Stimulated activated CD8-positive, alpha-beta memory T cell treated with anti-CD3 and anti-CD28 coated beads, Interleukin-7, amount 100 ng/mL, for 48 hours (primary cell): ENCODE data around the gene NRXN2.
"Not testable (repeated sequence)": the region's sequence is repeated elsewhere in the genome, so short reads cannot be mapped to it uniquely, and the experiment has no call there.

ENCODE experiments used
- DNase-seq, 2 donors: peaks; one replicate each; pipeline ENCODE4 v3.0.0-alpha.2; 2020; ENCODE audit warnings: low read depth in 1 of 2; ENCODE audit errors: extremely low read depth in 1 of 2

The NRXN2 gene

DNA sequence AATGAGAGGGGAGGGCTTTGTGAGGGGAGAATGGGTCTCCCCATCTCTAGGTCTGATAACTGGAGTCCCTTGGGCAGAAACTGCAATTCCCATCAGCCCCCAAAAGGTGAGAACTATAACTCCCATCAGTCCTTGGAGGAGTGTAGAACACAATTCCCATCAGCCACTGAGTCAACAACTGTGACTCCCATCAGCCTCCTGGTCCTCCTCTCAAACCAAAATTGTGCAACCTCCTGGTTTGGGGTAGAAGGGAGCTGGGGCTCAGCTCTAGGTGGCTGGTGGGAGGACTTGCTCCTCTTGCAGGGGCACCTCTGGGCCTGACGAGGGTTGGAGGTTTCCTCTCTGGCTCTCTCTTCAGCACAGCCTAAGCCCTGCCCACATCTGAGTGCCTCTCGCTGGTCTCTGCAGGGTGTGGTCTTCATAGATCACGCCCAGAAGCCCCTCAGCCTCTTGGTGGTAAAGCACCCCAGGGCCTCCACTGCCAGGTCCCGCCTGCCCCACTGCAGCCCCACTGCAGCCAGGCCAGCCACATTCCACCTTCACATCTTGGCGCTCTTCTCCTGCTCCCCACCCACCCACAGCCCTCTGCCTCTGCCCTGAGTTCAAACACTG lies 113.5 kb downstream of the NRXN2 start:
- no peak for DNase-seq

DNA sequence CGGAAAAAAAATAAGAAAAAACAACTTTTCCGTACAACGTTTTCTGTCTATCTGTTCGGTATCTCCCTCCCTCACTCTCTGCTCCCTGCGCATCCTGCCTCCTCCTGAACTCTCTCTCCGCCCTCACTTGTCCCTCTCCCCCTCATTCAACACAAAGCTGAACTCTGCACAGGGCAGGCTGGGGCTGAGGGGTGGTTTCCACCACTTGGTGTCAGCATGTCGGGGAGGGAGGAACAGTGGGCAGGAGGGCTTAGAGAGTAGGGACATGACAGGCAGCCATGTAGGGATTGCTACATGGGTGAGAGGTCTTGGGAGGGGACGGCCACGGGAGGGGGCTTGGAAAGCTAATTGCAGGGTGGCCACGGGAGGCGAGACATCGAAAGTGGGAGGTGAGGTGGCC lies 114.4 kb downstream of the NRXN2 start:
- no peak for DNase-seq

DNA sequence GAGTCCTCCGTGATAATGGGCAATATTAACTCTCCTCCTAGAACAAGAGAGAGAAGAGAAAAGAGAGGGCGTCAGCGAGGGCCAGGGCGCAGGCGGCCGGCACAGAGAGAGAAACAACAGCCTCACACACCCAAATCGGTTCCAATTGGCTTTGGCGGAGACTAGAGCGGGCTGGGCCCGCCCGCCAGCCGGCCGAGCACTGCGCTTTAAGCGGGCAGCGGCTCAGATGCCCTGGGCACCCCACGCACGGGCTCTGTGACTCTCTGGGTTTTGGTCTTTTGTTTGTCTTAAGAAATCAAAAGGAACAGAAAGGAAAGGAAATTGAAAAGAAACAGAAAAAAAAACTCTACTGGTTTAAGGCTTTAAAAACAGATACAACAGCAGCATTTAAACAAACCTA lies 115.0 kb downstream of the NRXN2 start:
- DNase-seq, result no peak

DNA sequence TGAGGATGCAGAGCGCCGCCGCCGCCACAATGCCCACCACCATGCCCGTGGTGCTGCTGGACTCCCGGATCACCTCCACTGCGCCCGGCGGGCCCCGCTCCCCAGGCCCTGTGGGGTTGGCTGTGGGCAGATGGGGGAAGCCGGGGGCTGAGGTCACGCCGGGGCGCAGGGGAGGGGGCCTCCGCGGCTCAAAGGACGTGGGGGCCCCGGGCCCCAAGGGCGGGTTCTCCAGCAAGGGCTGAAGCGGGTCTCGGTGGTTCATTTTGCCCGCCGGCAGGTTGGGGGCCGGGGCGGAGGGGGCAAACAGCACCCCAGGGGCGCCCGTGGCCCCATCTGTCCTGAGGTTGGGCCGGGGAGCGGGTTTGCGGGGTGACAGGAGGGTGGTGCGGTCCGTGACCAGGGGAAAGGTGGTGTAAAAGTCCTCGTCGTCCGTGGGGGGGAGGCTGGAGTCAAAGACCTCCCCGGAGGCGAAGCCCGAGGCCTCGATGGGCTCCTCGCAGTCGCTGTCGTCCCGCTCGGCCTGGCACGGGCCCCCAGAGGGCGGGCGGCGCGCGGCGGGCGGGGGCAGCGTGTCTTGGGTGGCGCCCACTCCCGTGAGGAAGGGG lies 115.5 kb downstream of the NRXN2 start:
- DNase-seq, result no peak

DNA sequence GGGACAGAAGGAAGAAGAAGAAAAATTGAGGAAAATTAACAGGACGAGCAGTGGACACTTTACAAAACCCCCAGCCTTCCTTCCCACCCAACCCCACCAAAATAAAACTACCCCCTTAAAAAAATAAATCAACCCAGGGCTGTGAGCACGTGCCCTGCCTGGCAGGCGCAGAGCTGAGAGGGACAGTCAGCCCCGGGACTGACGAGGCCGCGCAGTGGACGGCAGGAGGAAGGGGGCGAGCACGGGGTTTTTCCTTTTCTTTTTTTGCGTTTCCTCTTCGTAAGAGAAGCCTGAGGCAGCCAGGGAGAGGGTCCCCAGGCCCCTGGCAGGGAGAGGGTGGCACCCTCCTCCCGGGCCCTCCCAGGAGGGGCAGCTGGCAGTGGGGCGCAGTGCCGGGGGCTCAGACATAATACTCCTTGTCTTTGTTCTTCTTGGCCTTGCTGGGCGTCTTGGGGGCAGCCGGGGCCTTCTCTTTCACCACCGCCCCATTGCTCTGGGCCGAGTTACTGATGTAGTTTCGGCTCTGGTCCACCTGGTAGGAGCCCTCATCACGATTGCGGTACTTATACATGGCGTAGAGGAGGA lies 116.1 kb downstream of the NRXN2 start:
- no peak for DNase-seq

DNA sequence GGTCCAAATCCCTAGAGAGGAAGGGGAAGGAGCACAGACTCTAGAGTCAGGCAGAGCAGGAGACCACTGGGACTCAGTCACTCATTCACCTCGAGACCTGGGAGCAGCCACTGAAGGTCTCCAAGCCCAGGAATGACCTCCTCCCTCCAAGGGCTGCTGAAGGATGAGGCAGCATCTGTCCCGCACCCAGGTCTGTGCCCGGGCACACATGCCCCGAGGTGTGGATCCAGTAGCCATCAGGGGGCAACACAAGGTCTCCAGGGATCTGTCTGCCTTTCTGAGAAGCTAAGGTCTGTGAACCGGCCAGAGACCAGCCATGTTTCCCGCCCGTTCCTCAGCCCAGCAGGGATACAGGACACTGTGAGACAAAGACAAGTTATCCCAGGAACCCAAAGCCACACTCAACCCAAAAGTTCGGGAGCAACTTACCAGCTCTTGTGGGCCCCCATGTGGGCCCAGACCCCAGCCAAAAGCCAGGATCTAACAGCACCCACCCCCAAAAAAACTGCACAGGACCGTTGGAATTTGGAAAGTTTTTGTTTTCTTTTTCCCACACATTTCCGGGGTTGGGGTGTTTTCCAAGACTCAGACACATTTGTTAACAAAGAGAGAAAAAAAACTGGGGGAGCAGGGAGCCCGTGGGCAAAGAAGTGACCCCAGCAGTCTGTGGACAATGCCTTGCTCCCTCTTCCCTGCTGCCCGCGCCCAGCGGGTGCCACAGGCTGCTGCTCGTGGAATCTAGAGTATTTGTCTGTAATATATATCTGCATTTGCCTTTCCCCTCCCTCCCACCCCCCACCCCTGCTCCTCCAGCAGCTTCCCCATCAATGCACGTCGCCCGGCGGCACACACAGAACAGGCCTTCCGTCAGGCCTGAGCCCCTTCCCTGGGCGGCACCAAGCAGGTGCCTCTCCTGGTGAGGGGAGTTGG lies 117.1 kb downstream of the NRXN2 start:
- DNase-seq, result no peak

DNA sequence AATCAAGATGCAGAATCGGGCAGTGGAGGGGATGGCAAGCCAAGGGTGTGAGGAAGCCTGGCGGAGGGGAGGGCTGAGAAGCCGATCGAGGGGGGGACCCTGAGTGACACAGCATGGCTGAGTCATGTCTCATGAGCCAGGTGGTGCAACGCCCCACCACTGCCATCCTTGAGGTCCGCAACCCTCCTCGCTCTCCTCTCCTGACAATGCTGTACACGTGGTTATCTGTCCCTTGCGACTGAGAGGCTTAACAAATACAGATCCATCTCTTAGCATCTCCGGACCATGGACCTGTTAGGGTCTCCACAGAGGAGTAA lies 117.8 kb downstream of the NRXN2 start:
- DNase-seq, result no peak

DNA sequence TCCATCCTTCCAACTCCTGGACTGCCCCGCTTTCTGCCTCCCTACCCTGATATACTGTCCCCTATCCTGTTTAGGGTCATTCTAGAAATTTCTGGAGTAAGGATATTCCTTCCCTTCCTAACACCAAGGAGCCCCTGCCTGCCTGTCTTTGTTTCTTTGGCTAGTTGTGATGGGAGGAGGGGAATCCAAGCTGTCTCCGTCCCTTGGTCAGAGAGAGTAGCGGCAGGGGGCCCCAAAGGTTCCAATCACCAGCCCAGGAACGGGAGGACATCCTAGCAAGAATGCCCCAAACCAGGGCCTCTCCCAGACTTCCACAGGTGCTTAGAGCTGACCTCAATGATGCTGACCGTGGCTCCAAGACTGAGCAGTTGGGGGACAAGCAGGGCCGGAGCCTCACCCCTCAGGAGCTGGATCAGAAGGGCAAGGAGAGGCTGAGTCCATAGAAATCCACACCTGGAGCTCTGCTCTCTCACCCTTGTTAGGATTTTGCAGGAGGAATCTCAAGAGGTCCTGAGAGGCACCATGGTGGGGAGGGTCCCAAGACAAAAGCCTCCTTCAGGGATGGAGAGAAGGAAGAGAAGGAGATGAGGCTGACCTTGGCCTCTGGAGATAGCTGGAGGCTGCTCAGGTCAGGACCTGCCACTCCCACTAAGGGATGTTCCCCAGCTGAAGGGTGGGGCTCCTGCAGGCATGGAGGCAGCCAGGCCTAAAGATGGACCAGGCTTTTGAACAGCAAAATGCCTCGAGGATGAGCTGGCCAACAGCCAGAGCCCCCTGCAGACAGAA lies 118.3 kb downstream of the NRXN2 start:
- DNase-seq, result no peak

DNA sequence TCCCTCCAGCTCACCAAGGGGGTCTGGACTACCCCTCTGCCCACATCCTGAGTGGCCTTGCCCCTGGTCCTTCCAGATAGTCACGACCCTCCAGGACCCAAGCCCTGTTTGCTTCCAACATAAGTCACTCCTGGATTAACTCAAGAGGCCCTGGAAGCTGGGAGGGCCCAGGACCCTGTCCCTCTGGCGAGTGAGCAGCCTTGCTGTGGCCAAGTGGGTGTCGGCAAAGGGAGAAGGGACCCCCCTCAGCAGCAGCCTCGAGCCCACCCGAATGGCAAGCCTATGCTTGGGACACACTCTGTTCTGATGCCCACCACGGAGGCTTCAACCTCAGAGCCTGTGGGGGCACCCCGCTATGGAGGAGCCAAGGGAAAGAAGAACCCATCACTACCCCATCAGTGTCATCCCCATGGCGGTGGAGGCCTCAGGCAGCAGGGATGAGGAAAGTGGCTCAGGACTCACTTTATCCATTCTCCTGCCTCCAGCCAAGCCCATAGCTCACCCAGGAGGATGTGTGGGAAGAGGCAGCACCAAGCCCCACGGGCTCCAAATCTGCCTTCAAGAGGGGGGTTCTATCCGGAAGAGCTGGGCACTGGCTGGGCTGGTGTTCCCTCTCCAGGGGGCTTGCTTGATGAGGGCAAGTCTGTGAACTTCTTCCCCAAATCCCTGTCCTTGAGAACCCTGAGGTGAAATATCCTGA lies 119.4 kb downstream of the NRXN2 start:
- DNase-seq, result no peak

DNA sequence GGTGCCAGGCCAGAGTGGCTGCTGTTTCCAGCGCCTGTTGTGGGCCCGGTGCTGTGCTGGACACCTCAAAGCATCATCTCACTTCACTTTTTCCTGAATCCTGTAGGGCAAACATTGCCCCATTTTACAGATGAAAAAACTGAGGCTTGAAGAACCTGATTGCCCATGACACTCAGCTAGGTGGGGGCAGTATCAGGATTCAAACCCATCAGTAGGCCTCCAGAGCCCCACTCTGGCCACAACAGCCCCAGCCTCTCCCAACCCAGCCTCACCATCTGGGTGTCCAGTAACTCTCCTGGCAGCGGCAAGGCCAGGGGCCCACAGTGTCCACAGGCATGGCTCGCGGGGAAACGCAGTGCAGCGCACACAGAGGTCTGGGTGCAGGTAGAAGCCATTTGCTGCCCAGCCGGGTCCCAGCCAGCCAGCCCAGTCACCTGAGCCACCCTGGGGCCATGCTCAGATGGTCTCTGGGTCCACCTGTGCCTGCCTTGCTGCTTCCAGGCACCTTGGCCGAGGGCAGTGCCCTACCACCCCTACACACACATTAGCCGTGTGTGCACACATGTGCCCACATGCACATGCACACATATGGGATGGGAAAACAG lies 120.4 kb downstream of the NRXN2 start:
- DNase-seq, result no peak

DNA sequence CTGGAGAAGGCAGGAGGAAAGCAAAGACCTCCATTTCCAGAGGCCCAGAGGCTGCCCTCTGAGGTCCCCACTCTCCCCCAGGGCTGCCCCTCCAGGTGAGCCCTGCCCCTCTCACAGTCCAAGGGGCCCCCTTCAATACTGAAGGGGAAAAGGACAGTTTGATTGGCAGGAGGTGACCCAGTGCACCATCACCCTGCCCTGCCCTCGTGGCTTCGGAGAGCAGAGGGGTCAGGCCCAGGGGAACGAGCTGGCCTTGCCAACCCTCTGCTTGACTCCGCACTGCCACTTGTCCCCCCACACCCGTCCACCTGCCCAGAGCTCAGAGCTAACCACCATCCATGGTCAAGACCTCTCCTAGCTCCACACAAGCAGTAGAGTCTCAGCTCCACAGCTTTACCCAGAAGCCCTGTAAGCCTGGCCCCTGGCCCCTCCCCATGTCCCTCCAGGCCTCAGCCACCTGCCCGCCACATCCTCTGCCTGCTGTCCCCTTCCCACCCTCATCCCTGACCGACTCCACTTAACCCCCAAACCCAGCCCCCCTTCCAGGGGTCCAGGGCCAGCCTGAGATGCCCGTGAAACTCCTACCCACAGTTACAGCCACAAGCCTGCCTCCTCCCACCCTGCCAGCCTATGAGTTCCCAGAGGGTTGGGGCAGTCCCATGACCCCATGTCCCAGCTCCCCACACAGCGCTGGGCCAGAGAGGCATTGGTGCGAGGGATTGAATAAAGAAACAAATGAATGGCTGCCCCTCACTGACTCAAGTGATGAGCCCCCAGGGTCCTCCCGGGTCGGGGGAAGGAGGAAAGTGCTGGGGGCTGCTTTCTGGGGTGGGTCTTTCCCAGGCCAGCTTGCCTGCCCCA lies 121.2 kb downstream of the NRXN2 start:
- DNase-seq, result no peak

DNA sequence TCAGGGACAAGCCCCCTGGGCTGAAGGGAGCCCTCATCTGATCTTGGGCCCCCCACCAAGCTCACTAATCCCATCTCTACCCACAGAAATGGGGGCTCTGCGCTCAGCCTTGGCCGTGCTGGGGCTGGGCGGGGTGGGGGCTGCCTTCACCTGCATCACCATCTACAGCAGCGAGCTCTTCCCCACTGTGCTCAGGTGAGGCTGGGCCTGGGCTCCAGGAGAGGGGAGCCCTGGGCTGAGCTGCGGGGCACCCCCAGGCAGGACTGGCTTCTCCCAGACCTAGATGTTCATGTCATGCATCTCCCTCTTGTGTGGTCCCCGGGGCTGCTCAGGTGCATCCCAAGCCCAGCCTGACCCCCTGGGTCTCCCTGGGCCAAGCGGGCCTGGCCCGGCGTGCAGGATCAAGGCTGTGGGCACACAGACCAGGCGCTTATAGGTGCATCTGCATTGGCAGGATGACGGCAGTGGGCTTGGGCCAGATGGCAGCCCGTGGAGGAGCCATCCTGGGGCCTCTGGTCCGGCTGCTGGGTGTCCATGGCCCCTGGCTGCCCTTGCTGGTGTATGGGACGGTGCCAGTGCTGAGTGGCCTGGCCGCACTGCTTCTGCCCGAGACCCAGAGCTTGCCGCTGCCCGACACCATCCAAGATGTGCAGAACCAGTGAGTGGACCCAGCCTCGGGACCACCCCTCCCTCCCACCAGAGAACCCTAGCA lies 122.6 kb downstream of the NRXN2 start:
- DNase-seq, result no peak

DNA sequence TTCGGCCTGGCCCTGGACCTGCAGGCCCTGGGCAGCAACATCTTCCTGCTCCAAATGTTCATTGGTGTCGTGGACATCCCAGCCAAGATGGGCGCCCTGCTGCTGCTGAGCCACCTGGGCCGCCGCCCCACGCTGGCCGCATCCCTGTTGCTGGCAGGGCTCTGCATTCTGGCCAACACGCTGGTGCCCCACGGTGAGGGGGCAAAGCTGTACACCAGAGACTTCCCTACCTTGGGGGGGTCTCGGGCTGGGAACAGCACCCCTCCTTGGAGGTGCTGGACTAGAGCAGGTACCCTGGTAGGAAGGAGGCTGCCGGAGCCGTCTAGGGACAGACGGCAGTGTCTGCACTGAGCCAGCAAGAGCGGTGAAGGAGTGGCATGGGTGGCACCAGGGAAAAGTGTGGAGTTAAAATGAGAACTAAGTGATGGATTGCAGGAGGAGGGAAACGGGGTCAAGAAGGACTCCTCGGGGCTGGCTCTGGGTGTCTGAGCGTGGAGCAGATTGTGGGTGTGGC lies 123.2 kb downstream of the NRXN2 start:
- no peak for DNase-seq

DNA sequence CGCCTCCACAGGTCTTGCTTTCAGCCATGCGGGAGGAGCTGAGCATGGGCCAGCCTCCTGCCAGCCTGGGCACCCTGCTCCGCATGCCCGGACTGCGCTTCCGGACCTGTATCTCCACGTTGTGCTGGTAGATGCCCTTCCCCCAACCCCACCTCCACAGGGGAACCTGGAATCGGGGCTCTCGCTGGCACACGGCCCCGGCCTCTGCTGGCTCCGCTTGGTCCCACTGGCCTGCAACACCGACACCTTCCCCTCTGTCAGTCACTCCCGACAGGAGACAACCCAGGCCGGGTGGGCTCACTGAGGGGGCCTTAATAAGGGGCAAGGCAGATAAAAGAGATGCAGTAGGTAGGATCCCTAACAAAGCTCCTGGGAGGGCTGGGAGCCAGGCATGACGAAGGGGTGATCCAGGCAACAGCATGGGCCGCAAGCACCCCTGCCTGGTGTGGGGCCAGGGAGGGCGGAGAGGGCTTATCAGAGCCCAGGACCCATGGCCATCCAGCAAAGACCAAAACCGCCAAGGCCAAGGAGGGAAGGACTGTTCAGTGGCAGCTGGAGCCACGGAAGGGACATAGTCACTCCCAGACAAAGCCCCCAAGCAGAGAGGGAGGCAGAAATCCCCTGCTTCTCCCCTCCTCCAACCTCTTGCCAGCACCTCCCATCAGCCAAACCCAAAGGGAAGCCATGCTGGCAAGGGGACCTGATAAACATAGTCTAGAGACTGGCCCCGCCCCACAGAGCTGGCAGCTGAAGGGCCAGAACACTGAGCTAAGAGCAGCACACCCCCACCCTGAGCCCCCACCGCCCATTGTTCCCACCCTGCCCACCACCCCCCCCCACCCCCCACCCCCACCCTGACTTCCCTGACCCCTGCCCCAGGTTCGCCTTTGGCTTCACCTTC lies 124.0 kb downstream of the NRXN2 start:
- no peak for DNase-seq

DNA sequence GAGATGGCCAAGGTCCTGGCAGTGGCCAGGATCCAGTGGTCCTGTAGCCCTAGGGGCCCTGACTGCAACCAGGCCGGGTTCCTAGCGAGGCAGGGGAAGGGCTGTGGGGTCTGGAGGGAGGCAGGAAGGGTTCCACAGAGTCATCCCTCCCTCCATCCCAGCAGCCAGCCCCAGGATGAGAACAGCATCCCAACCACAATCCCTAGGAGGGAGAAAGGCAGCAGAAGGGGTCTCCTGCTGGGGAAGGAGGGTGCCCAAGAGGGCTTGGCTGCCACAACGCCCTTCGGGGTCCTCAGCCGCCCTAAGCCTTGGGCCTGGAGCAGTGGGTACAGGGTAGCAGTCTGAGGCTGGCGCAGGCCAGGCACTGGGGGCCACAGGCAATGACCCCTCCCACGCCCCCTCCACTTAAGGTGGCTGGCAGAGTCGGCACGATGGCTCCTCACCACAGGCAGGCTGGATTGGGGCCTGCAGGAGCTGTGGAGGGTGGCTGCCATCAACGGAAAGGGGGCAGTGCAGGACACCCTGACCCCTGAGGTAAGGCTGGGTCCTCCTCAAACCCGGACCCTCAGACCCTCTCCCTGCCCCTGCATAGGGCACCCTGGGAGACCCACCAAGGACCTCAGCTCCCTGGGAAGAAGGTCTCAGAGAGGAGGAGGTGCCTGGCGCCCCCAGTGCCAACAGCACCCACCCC lies 124.7 kb downstream of the NRXN2 start:
- no peak for DNase-seq

DNA sequence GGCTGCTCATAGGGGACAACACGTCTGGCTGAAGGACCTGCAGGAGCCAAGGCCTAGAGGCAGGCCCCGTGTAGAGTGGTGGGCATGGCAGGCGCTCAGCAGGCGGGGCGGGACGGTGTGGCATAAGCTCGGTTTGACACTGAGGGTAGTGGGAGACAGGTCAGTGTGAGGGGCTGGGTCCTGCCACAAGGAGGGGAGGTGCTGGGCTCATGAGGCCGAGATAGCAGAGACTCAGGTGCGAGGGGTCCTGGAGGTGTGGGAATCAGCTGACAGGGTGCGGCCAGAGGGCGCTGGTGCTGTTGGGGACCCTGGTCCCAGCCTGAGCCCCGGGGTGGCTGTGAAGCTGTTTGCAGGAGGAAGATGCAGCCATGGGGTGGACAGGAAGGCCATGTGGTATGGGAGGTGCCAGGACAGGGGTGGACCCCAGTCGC lies 125.3 kb downstream of the NRXN2 start:
- no peak for DNase-seq

DNA sequence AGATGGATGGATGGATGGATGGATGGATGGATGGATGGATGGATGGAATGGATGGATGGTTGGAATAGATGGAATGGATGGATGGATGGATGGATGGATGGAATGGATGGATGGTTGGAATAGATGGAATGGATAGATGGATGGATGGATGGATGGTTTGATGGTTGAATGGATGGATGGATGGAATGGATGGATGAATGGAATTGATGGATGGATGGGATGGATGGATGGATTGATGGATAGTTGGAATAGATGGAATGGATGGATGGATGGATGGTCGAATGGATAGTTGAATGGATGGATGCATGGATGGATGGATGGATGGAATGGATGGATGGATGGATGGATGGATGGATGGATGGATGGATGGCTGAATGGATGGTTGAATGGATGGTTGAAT lies 127.1 kb downstream of the NRXN2 start:
- DNase-seq, result not testable (repeated sequence)
